K562 treated with DMSO at 1 percent for 48 hours (cell line): ENCODE results near the gene BST2. TPM values are rescaled to one million over a fixed set of nuclear protein-coding genes. Genes with fewer than 3 reads are reported as not detected.

ENCODE experiments used
- total RNA-seq: library from RNA; unstranded; fragments of 300-600 nt; gene quantifications from 2 replicates; pipeline ENCODE4 v1.2.3, GENCODE V29; 2022; ENCODE audit warnings: low replicate concordance; ENCODE audit errors: extremely low read depth

BST2 gene, protein sequence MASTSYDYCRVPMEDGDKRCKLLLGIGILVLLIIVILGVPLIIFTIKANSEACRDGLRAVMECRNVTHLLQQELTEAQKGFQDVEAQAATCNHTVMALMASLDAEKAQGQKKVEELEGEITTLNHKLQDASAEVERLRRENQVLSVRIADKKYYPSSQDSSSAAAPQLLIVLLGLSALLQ
- total RNA-seq, result 2,778 TPM in 1 of 2 replicates, not detected in the other

GRCh38 chr19:17405250-17406045 lies at the start of gene BST2:
BST2 (minus strand) TSS chr19:17405630; CDS start chr19:17405575, 55 bp downstream.

DNA sequence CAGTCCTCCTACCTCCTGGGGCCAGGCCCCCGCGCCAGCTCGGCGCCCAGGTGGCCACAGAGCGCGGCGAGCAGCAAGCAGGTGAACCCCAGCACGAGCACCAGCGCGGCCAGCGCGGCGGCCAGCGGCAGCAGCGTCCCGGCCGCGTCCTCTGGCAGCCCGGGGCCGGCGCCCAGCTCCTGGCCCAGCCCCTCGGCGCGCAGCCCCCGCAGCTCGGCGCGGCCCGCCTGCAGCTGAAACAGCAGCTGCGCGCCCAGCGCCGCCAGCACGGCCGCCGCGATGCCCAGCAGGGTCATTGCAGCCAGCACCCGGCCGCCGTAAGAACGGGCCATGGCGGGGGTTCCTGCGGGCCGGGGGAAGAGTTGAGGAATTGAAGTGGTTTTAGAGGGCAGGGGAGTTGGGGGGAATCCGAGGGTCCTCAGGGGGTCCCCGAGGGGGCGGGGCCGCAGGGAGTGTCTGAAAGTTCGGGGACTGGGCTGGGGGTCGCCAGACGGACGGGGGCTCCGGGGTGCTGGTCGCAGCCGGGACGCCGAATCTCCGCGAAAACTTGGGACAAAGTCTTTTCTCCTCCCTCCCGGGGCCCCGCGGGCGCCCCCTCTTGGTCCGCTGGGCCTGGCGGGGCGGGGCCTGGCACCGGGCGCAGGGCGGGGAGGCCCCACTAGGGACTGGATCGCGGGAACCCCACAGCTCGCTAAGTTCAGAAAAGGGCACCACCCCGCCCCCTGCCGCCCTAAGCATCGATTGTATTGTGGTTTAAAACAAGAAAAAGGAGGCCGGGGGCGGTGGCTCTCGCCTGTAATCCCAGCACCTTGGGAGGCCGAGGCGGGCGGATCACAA lies 42.9 kb upstream of the BST2 start, which contains the start of gene TMEM221:
Gene TMEM221, minus strand, starts transcription at position 538 of the 837 bp plus-strand sequence. Its CDS starts 206 bp downstream, at position 332.

DNA sequence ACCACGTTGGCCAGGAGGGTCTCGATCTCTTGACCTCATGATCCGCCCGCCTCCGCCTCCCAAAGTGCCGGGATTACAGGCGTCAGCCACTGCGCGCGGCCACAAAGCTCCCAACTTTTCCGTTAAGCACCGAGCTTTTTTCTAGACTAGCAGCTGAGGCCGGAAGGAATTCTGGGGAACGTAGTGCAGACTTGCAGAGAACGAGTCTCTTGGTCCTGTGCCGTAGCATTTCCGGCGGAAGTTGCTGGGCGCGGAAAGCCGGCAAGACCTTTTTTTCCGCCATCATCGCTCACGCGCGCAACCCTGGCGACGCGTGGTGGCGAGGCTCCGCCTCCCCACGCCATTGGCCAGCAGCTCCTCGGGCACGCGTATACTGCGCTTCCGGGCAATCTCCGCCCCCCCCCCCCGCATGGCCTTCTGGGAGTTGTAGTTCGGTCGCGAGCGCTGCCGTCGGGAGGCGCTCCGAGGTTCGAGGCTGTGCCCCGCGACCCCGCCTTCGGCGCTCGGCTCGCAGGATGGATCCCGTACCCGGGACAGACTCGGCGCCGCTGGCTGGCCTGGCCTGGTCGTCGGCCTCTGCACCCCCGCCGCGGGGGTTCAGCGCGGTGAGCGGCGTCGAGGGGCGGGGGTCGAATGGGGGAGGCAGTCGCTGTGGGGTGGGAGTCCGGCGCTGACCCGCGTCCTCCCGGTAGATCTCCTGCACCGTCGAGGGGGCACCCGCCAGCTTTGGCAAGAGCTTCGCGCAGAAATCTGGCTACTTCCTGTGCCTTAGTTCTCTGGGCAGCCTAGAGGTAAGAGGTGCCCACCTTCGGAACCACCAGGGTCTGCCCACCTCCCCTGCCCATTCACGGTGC lies 14.4 kb upstream of the BST2 start, which contains the start of gene MVB12A:
Gene MVB12A, plus strand, starts transcription at position 427 of the 854 bp plus-strand sequence. Its CDS starts 89 bp downstream, at position 516.

GRCh38 chr19:17393914-17394313 lies 11.5 kb downstream of the BST2 start, which contains the start of gene CCDC194:
CCDC194 (minus strand) TSS chr19:17394196; CDS start chr19:17394158, 38 bp downstream.

DNA sequence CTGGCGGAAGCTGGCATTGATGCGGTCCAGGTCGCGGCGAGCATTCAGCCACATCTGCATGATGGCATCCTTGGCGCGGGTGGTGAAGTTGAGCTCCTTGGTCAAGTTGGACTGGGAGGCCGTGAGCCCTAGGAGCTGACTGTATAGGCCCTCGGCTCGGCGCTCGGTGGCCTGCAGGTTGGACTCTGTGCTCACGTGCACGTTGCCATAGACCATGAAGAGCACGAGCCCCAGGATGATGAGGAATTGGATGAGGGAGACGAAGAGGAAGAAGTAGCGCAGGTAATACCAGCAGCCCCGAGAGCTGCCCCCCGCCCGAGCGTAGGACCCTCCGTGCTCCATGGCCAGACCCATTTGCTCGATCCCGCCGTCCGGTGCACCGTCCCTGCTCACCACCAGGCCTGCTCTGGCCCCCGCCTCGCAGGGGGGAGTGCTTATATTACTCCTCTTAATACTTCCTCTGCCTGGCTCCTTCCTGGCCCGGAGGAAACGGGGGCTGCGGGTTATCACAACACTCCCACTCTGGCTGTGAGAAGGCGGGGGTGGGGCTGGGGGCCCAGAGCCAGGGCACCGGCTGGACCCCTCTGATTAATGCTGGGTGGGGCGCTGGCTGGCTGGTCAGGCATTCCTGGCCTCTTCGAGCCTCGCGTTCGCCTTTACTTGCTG lies 28.4 kb downstream of the BST2 start, which contains the start of gene PLVAP:
Gene PLVAP, minus strand, starts transcription at position 408 of the 666 bp plus-strand sequence. Its CDS starts 54 bp downstream, at position 354.

Other genes starting within 250 kb of the BST2 start
- not detected in 2 replicates for gene USE1, start 190.3 kb downstream of the BST2 start, total RNA-seq
- not detected in 2 replicates for gene OCEL1, start 179.4 kb downstream of the BST2 start, total RNA-seq
- gene NR2F6, start 159.7 kb downstream of the BST2 start, total RNA-seq, result 322 TPM in 1 of 2 replicates, not detected in the other
- gene USHBP1, start 140.9 kb downstream of the BST2 start, total RNA-seq, result not detected in 2 replicates
- not detected in 2 replicates for gene BABAM1, start 138.2 kb downstream of the BST2 start, total RNA-seq
- gene ANKLE1, start 123.7 kb downstream of the BST2 start, total RNA-seq, result not detected in 2 replicates
- gene ABHD8, start 102.2 kb downstream of the BST2 start, total RNA-seq, result not detected in 2 replicates
- gene MRPL34, start 99.8 kb downstream of the BST2 start, total RNA-seq, result not detected in 2 replicates
- gene DDA1, start 96.1 kb downstream of the BST2 start, total RNA-seq, result 453 TPM in 1 of 2 replicates, not detected in the other
- gene ANO8, start 70.8 kb downstream of the BST2 start, total RNA-seq, result not detected in 2 replicates
- gene GTPBP3, start 68.1 kb downstream of the BST2 start, total RNA-seq, result not detected in 2 replicates
- gene PLVAP, start 28.3 kb downstream of the BST2 start, total RNA-seq, result not detected in 2 replicates
- not detected in 2 replicates for gene CCDC194, start 11.4 kb downstream of the BST2 start, total RNA-seq
- not detected in 2 replicates for gene MVB12A, start 14.4 kb upstream of the BST2 start, total RNA-seq
- not detected in 2 replicates for gene TMEM221, start 43.0 kb upstream of the BST2 start, total RNA-seq
- not detected in 2 replicates for gene NXNL1, start 55.3 kb upstream of the BST2 start, total RNA-seq
- not detected in 2 replicates for gene SLC27A1, start 64.9 kb upstream of the BST2 start, total RNA-seq
- gene PGLS, start 106.0 kb upstream of the BST2 start, total RNA-seq, result not detected in 2 replicates
- gene COLGALT1, start 150.0 kb upstream of the BST2 start, total RNA-seq, result 98.5 TPM in 1 of 2 replicates, not detected in the other